Activated T-cell treated with anti-CD3 and anti-CD28 coated beads, Interleukin-2, amount 50 U/mL, for 4 hours (primary cell): ENCODE data around the gene CLDN9. TPM values are rescaled to one million over a fixed set of nuclear protein-coding genes. Genes with fewer than 3 reads are reported as not detected.
A peak's percentile ranks its signal among the peaks of the same experiment; 100 is the strongest.

ENCODE experiments used
- ATAC-seq, 2 donors: fragments of 200-7000 bp; cut with Tn5 transposase; one replicate each; pipeline ENCODE4 v1.10.0; 2021
- DNase-seq: peaks from one replicate; pipeline ENCODE4 v3.0.0-alpha.2; 2020
- H3K27me3 Mint-ChIP-seq: one replicate; pipeline ENCODE4 v1.8.0; 2021; ENCODE audit warnings: low read depth, mixed read lengths
- H3K36me3 Mint-ChIP-seq: one replicate; pipeline ENCODE4 v1.8.0; 2022; ENCODE audit warnings: mixed read lengths; ENCODE audit not compliant: insufficient read depth
- H3K4me1 Mint-ChIP-seq: one replicate; pipeline ENCODE4 v1.8.0; 2021; ENCODE audit warnings: low read depth, mixed read lengths
- H3K4me3 Mint-ChIP-seq: one replicate; pipeline ENCODE4 v1.8.0; 2021; ENCODE audit warnings: mild to moderate bottlenecking, moderate library complexity, mixed read lengths
- H3K9me3 Mint-ChIP-seq: one replicate; pipeline ENCODE4 v1.8.0; 2021; ENCODE audit warnings: mixed read lengths
- total RNA-seq, 3 donors: library from RNA; stranded (reverse); gene quantifications; one replicate each; pipeline ENCODE4 v1.2.1, GENCODE V29; 2021

Gene CLDN9
- total RNA-seq, 3 donors from 2014 or later, result not detected

- H3K4me3 Mint-ChIP-seq, result peak overlapping the region; percentile 73
- H3K36me3 Mint-ChIP-seq, result no peaks in the 10 kb centered on the region
- peaks cover 12% of the 10 kb centered on the region for H3K4me1 Mint-ChIP-seq
- peaks cover 21% of the 10 kb centered on the region for H3K27me3 Mint-ChIP-seq
- ATAC-seq (no peak), DNase-seq (no peak)
- no peaks in the 10 kb centered on the region for H3K9me3 Mint-ChIP-seq
Measured at GRCh38 chr16:2970563-2970962, 42.2 kb upstream of the CLDN9 start.

GRCh38 chr16:2971134-2971984, 41.4 kb upstream of the CLDN9 start:
- Mint-ChIP-seq H3K4me3 (peak overlapping the region; percentile 73), H3K4me1 (peaks cover 11% of the 10 kb centered on the region), H3K9me3 (no peaks in the 10 kb centered on the region), H3K36me3 (no peaks in the 10 kb centered on the region), H3K27me3 (peaks cover 14% of the 10 kb centered on the region)
- ATAC-seq, result no peak
- no peak for DNase-seq

- DNase-seq (no peak), ATAC-seq (no peak)
- H3K9me3 Mint-ChIP-seq, result no peaks in the 10 kb centered on the region
- peak overlapping the region; percentile 15 for H3K4me3 Mint-ChIP-seq
- H3K36me3 Mint-ChIP-seq, result no peaks in the 10 kb centered on the region
- H3K27me3 Mint-ChIP-seq, result peaks cover 14% of the 10 kb centered on the region
- H3K4me1 Mint-ChIP-seq, result peaks cover 11% of the 10 kb centered on the region
Measured at GRCh38 chr16:2971985-2972784, 40.5 kb upstream of the CLDN9 start.

- ATAC-seq, result no peak
- peaks cover 11% of the 10 kb centered on the region for H3K27me3 Mint-ChIP-seq
- H3K9me3 Mint-ChIP-seq, result no peaks in the 10 kb centered on the region
- no peaks in the 10 kb centered on the region for H3K36me3 Mint-ChIP-seq
- no peak overlapping the region for H3K4me3 Mint-ChIP-seq
- no peak for DNase-seq
- H3K4me1 Mint-ChIP-seq, result peaks cover 8% of the 10 kb centered on the region
Measured at GRCh38 chr16:2973093-2973492, 39.6 kb upstream of the CLDN9 start.

- Mint-ChIP-seq H3K4me1 (peaks cover 2% of the 10 kb centered on the region), H3K36me3 (no peaks in the 10 kb centered on the region), H3K4me3 (no peak overlapping the region), H3K27me3 (peaks cover 4% of the 10 kb centered on the region), H3K9me3 (no peaks in the 10 kb centered on the region)
- ATAC-seq (no peak), DNase-seq (no peak)
Measured at GRCh38 chr16:2973605-2974318, 39.0 kb upstream of the CLDN9 start.

- H3K4me1 Mint-ChIP-seq, result peaks cover 2% of the 10 kb centered on the region
- H3K36me3 Mint-ChIP-seq, result no peaks in the 10 kb centered on the region
- DNase-seq (no peak), ATAC-seq (no peak)
- H3K9me3 Mint-ChIP-seq, result no peaks in the 10 kb centered on the region
- H3K27me3 Mint-ChIP-seq, result peaks cover 3% of the 10 kb centered on the region
- no peak overlapping the region for H3K4me3 Mint-ChIP-seq
Measured at GRCh38 chr16:2974319-2975056, 38.2 kb upstream of the CLDN9 start.

GRCh38 chr16:2975161-2975795, 37.4 kb upstream of the CLDN9 start:
- Mint-ChIP-seq H3K9me3 (no peaks in the 10 kb centered on the region), H3K4me3 (no peak overlapping the region), H3K36me3 (no peaks in the 10 kb centered on the region), H3K27me3 (peaks cover 3% of the 10 kb centered on the region), H3K4me1 (peaks cover 2% of the 10 kb centered on the region)
- no peak for ATAC-seq
- DNase-seq, result no peak

- DNase-seq (no peak), ATAC-seq (no peak)
- Mint-ChIP-seq H3K27me3 (peaks cover under 1% of the 10 kb centered on the region), H3K4me1 (peaks cover 8% of the 10 kb centered on the region), H3K4me3 (no peak overlapping the region), H3K9me3 (no peaks in the 10 kb centered on the region), H3K36me3 (no peaks in the 10 kb centered on the region)
Measured at GRCh38 chr16:2976201-2976600, 36.5 kb upstream of the CLDN9 start.

GRCh38 chr16:2976673-2977072, 36.0 kb upstream of the CLDN9 start:
- no peak overlapping the region for H3K4me3 Mint-ChIP-seq
- H3K36me3 Mint-ChIP-seq, result no peaks in the 10 kb centered on the region
- DNase-seq, result no peak
- H3K9me3 Mint-ChIP-seq, result no peaks in the 10 kb centered on the region
- no peaks in the 10 kb centered on the region for H3K27me3 Mint-ChIP-seq
- ATAC-seq, result no peak
- peaks cover 11% of the 10 kb centered on the region for H3K4me1 Mint-ChIP-seq

- H3K4me1 Mint-ChIP-seq, result peaks cover 10% of the 10 kb centered on the region
- DNase-seq (no peak), ATAC-seq (no peak)
- H3K9me3 Mint-ChIP-seq, result no peaks in the 10 kb centered on the region
- H3K36me3 Mint-ChIP-seq, result no peaks in the 10 kb centered on the region
- no peak overlapping the region for H3K4me3 Mint-ChIP-seq
- H3K27me3 Mint-ChIP-seq, result no peaks in the 10 kb centered on the region
Measured at GRCh38 chr16:2977440-2977839, 35.3 kb upstream of the CLDN9 start.

- ATAC-seq, result peak; percentile 6 to 12
- DNase-seq, result no peak
- Mint-ChIP-seq H3K9me3 (no peaks in the 10 kb centered on the region), H3K27me3 (no peaks in the 10 kb centered on the region), H3K4me3 (peak overlapping the region; percentile 77), H3K36me3 (no peaks in the 10 kb centered on the region), H3K4me1 (peaks cover 14% of the 10 kb centered on the region)
Measured at GRCh38 chr16:2979669-2980226, 33.0 kb upstream of the CLDN9 start.

GRCh38 chr16:2980227-2981176, 32.2 kb upstream of the CLDN9 start, which contains the start of gene PKMYT1:
PKMYT1 (minus strand) TSS chr16:2980446; CDS start chr16:2979657, 789 bp downstream.
- Mint-ChIP-seq H3K4me1 (peaks cover 14% of the 10 kb centered on the region), H3K36me3 (no peaks in the 10 kb centered on the region), H3K9me3 (no peaks in the 10 kb centered on the region), H3K4me3 (peak within 1 kb of the TSS; percentile 79), H3K27me3 (no peaks in the 10 kb centered on the region)
- DNase-seq (peak; percentile 94), ATAC-seq (peak; percentile 93)
